ENCODE data around the gene CAPN12.

CAPN12 gene

DNA sequence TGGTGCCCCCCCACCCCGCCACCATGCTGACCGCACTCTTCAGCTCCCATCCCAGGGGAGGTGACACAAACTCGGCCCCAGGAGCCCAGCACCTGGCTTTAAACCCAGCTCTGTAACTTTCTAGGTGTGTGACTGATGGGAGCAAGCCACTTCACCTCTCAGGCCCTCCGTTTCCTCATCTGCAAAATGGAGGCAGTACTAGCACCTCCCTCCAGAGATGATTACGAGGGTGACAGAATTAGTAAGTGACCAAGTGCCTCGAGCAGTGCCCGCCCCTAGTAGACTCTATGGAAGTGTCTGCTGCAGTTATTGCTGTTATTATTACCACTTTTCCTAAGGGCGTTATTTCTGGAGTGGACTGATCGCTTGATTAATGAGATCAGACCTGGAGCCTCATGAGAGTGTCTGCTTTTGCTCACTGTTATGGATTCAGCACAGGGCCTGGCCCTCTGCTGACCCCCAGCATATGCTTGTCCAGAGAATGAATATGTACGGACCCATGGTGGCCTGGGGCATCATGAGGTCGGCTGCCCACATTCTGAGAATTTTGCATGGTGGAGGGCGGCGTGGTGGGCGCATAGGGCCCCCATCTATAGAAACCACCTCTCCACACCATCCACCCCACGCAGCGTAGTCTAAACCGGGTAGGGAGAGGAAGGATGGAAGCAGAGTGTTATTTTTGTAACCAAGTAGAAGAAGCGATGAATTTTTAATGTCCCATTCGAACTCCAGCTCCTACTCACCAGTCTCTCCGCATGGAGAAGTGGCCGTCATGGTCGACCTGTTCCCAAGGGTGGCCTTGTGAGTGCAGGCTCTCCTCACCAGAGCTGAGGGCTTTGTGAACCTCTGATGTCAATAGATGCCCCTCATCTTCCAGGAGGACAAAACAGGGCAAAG is 48.2 kb downstream of the CAPN12 start:
- no peak for DNase-seq (ENCODE audit: low spot score)

DNA sequence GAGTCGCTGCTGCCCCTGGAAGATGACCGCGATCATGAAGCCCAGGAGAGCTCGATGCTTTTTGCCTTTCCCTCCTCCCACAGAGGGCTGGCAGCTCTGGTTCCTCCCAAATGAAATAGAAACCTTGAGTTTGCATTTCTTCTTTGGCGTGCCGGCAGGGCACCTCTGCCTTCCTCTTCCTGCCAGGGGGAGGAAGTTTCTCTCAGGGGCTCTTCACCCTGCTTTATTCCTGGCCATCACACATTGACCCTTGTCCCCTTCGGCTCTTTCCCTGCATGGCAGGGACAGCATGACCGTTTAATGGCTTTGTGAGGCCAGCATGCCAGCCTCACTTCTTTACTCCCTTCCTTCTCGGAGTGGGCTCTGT is 49.0 kb downstream of the CAPN12 start:
- no peak for DNase-seq (ENCODE audit: low spot score)

DNA sequence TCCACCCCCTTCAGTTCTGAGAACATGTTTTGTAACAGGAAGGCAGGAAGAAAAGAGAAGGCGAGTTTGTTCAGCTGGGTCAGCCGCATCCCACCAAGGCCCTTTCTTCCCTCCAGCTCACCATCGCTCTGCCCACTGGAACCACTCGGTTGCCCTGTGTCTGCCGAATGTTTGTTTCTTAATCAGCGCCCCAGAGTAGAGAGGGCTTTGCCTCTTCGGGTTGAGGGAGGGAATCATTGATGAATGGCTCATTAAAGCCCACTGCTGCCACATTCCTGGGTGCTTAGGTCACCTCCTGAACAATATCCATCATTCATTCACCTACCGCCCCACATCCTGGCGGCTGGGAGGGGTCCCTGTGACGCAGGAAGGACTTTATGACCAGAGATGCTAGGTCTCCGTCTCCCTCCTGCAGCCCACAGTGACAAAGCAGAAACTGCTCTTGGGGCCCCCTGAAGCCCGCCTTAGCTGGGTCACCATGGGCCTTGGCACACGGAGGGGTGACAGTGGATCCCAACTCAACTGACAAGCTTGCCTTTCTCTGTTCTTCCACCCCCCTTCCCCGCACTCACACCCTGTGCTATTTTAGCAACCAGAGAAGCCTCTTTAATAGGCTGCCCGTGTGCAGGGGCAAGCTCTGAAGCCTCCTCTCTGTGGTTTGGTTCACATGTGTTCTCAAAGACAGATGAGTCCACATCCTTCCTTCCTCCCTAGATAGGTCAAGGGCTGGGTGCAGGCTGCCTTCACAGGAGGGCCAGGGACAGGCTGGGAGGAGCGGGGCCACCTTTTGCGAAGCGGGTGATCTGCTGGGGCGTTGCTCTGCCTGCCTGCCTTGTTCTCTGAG is 50.7 kb downstream of the CAPN12 start:
- no peak for DNase-seq (ENCODE audit: low spot score)

DNA sequence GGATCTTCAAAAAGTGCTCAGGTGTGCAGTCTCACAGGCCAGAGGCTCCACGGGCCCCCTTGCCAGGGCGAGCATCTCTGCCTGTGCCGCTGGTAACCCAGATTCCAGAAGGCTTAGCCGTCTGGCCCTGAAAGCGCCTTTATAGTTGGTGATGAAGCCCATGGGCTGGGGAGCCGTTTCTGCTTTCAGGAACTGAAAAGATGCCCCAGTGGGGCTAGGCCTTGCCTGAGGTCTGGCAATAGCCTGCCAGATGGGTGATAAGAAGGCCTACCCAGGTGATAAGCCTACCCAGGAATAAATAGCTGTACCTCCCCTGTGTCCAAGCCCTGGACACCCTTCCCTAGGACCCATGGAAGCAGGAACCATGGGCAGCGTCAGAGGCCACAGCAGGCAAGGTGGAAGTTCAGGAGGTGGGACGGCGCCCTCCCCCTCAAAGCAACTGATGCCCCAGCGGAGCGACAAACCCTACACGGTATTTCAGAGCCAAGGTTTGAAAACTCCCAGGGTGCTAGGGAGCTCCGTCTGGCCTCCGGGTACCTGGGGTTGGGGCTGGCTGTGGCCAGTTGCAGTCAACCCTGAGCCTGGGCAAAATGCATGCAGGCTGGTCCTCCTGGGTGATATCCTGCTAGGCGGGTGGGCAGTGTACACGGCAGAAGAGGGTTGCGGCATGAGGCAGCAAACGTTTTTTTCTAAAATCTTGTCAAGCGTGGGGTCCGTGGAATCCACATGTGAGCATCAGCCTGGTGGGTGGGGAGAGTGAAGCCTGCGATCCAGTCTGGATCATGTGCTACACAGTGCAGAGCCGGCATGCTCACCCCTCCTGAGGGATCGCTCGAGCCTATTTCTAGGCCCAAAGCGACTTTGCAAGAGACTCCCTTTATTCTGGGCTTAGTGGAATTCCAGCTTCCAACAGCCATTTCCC is 51.6 kb downstream of the CAPN12 start:
- no peak for DNase-seq (ENCODE audit: low spot score)

DNA sequence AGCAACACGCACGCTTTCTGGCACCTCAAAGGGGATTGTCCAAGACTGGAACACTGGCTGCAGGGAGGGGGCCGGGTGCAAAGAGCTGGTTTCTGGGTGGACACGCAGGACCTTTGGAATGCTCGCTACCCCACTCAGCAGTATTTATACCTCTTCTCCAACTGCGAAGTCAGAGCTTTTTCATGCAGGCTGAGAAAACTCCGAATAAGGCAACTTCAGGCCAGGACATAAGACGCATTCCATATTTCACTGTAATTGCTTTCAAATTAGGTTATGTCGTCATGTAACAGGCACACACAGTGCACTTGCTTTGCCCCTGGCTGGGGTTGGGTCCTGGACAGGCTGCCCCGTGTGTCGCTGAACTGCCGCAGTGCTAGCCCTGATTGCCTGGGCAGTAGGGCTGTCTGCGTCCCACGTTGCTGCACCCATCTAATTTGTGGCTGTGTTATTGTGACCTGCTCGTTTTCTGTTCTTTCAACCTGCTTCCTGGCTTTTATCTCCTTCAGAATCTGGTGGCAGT is 52.3 kb downstream of the CAPN12 start:
- no peak for DNase-seq (ENCODE audit: low spot score)

DNA sequence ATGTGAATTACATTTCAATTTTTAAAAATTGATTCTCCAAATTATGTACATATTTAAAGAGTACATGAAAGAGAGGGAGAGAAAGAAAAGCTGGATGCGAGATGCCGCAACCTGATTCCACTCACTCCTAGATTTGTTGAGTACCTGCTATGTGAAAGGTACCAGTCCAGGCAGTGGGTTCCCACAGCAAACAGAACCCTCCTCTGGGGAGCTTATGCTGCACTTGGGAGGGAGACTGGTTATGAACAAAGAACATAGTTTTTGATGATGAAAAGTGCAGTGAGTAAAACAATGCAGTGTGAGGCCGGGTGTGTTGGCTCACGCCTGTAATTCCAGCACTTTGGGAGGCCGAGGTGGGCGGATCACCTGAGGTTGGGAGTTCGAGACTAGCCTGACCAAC is 53.4 kb downstream of the CAPN12 start:
- DNase-seq (ENCODE audit: low spot score): no peak

DNA sequence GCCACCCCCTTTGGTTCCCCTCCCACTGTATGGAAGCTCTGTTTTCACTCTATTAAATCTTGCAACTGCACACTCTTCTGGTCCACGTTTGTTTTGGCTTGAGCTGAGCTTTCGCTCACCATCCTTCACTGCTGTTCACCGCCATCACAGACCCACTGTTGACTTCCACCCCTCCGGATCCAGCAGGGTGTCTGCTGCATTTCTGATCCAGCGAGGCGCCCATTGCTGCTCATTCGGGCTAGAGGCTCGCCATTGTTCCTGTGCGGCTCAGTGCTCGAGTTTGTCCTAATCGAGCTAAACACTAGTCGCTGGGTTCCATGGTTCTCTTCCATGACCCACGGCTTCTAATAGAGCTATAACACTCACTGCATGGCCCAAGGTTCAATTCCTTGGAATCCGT is 54.1 kb downstream of the CAPN12 start:
- no peak for DNase-seq (ENCODE audit: low spot score)

DNA sequence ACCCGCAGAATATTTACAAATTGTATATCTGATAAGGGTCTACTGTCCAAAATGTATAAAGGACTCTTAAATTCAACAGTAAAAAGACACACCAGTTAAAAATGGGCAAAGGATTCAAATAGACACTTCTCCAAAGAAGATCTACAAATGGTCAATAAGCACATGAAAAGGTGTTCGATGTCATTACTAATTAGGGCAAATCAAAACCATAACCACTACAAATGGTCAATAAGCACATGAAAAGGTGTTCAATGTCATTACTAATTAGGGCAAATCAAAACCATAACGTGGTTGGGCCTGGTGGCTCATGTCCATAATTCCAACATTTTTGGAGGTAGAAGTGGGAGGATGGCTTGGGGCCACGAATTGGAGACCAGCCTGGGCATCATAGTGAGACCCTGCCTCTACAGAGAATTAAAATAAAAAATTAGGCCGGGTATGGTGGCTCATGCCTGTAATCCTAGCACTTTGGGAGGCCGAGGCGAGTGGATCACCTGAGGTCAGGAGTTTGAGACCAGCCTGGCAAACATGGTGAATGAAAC is 56.4 kb downstream of the CAPN12 start:
- DNase-seq (ENCODE audit: low spot score): no peak

DNA sequence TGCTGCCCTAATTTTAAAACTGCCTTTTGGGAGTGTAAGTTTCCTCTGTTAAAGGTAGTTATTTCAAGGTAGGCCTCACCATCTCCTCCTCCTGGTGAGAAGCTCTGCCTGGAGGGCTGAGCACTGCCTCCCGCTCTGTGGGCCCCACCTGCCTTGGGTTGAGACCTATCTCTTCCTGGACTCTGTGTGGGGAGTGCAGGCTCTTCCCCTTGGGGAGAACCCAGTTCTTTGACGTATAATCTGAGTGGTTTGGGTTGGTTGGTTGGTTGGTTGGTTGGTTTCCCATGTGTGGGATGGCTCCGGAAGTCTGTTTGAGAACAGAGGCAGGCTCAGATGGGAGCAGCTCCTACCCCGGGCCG is 57.8 kb downstream of the CAPN12 start:
- no peak for DNase-seq (ENCODE audit: low spot score)

DNA sequence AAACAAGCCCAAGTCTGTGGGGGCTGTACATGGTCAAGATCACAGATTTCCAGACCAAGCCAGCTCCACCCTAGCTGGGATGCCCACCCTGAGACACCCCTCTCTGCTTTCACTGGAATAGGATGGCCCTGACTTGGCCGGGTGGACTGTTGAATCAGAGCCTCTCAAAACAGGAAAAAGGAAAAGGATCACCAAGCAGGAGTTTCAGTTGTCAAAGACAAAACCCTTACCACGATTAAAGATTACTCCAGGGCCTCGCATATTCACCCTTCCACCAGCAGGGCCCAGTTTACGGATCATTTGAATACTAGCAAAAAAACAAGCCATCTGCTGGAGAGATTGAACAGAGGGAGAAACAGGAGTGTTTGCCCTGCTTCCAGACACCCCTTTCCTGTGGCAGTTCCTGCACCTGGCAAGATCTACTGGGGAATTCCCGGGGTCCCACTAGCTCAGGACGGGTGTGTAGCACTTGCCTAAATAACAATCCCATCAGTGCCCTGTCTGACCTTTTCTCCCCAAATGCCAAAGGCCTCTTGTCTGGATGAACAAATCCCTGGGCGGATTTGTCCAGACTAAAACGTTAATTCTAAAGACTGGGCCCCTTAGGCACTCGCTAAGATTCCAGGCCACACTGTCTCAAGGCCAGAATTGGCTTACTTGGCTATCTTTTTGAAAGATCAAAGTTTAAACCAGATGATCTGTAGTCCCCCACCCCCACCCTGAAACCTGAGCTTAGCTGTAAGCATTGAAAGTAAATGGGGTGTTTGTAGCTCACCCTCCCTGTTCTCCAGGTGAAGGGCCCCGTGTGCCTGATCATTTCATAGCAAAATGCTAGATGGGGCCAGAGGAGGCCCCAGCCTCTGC is 58.4 kb downstream of the CAPN12 start:
- DNase-seq (ENCODE audit: low spot score): no peak

DNA sequence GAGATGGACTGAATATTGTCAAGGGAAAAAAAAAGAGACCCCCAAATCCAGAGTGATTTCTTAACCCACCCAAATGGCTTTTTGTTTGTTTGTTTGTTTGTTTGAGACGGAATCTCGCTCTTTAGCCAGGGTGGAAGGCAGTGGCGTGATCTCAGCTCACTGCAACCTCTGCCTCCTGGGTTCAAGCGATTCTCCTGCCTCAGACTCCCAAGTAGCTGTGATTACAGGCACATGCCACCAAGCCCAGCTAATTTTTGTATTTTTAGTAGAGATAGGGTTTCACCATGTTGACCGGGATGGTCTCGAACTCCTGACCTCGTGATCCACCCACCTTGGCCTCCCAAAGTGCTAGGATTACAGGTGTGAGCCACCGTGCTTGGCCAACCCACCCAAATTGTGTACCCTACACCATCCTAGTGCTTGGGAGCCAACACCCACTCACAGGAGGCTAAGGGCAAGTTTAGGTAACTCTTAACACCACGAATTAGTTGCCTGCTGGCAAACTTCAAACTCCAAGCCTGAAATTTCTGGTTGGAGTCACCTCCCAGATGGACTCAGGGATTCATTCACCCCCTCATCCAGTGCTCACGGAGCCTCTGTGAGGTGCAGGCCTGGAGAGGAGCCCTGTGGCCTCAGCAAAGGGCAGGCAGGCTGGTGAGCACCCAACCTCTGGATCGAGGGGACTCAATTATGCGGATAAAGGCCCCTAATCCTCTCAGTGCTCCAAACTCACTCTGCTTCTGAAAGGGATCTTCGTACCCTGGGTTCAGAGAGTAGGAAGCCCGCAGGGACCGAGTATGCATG is 59.2 kb downstream of the CAPN12 start:
- DNase-seq (ENCODE audit: low spot score): no peak

DNA sequence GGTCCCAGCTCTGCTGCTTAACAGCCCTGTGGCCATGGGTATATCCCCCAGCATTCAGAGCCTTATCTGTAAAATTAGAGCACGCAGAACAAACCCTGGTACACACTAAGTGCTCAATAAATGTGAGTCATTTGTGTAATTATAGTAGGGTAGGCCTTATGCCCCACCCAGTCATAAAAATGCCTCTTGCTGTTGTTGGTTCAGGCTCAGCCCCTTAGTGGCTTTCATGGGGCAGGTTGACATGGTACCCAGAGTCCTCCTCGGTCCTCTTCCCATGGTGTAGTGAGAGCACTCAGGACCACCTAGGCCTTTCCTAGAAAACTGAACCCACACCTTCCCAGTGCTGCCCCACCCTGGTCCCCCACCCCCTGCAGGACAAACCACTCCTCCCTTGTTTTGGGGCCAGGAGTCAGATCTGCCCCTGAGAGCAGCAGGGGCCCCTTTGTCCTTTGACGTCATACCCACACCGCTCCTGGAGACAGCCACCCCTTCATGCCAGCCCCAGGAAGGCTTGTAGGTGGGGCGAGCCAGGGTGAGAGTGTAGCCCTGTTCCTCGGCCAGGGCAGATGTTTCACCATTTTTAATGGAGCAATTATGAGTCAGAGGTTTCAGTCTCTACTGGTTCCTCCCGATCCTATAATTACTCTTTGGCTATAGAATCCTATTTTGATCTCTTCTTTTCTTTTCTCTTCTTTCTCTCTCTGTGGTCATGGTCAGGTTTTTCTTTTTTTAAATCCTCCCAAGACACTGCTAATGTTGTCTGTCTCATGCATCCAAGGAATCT is 60.0 kb downstream of the CAPN12 start:
- DNase-seq (ENCODE audit: low spot score): no peak

DNA sequence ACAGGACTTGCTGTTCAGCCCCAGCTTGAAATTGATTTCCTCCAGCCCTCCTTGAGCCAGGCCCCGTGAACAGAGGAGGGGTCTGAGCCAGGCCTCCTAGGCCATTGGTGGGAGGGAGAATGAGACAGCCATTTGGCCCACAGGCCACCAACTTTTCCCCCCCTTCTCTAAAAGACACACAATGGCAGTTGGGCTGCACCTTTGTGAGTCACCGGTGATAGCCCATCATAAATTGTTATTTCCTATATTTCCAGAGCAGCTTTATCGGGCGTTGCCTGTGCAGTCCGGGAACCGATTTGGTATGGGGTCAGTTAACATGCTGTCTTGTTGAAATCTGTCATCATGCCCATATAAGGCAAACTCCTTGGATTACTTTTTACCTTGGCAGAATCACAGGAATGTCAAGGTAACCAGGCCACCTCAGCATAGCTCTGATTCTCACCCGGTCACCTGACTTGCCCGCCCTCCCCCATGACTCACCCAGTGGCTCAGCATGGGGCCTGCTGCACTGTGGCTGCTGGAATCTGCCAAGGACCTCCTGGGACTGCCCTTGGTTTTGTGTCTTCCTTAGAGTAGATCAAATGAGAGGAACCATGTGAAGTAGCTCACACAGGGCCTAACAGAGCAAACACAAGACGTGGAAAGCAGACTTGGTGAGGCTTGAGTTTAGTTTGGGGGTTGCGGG is 60.7 kb downstream of the CAPN12 start:
- DNase-seq (ENCODE audit: low spot score): no peak

DNA sequence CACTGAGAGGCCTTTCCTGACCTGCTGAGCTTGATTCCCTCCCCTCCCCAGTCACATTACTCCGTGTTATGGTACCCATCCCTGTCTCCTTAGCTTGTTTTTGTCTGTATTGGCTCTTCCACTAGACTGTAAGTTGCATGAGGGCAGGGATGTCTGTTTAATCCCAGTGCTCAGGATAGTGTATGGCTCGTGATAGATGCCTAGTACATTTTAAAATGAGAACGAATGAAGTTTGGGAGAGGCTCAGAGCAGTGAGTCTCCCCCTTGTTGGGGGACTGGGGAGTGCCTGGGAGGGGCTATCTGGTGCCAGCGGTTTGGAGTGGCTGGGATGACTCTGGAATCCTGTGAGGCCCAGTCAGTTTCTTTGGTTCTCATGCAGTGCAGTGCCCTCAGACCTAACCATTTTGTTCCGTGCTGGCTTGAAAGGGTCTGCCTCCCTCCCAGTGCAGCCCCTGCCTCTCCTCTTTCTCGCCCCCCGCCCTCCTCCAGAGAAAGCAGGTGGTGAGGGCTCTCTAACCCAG is 61.3 kb downstream of the CAPN12 start:
- DNase-seq (ENCODE audit: low spot score): no peak

DNA sequence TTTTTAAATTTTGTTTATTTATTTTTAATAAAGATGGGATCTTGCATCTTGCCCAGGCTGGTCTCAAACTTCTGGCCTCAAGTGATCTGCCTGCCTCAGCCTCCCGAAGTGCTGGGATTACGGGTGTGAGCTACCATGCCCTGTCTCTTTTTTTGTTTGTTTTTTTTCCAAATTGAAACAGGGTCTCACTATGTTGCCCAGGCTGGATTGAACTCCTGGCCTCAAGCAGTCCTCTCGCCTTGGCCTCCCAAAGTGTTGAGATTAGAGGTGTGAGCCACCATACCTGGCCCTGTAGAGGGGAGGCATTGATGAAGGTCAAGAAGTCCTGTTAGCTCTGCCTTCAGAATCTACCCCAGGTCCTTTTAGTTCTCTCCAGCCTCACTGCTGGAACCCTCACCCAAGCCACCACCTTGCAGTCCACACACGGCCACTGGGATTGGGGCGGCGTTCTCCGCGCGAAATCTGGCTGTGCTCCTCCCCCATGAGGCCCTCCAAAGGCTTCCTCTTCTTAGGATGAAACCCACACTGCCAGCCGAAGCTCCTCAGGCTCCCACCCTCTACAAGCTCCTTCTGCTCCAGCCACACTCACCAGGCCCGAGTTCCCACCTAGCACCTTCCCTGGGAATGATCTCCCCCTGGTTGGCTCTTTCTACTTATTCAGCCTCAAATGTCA is 61.9 kb downstream of the CAPN12 start:
- DNase-seq (ENCODE audit: low spot score): no peak

All from putamen (tissue), 1 donor.